ENCODE data around the gene PLCG1. TPM values are rescaled to one million over a fixed set of nuclear protein-coding genes. Genes with fewer than 3 reads are reported as not detected.

Gene PLCG1
- total RNA-seq, 3 donors from 2014 or later (not counting 1 experiment from before 2014, with no cell fraction given) = 199 to 242 (median 236) TPM

DNA sequence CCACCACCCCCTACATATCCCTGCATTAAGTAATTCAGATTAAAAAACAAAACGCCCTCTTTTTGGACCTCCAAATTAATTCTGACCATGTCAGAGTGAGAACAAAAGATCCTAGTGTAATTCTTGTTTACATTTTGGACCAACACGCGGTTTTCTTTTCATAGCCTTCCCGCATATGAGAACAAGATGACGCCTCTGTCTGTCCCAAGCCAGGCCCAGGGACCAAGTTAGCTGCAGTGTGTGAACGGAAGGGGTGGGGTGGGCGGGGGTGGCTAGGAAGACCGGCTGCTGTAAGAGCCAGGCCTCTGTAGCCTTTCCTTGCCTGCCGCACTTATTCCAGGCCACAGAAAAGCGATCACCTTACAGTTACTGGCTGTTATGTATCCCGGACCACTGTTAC lies 68.0 kb downstream of the PLCG1 start:
- Mint-ChIP-seq H3K9me3 (no peaks in the 10 kb centered on the region), H3K36me3 (no peaks in the 10 kb centered on the region), H3K27ac (no peak overlapping the region), H3K4me1 (peaks cover 6 to 13% of the 10 kb centered on the region in 2 donors), H3K27me3 (ENCODE audit: low read depth in 2 of 2) (peaks cover 0 to 3% of the 10 kb centered on the region in 2 donors), H3K4me3 (no peak overlapping the region)
- Histone ChIP-seq H3K36me3 (ENCODE audit: control insufficient read depth, insufficient read depth, low read length) (peaks cover 3% of the 10 kb centered on the region), H3K4me1 (ENCODE audit: control insufficient read depth, insufficient read depth, low read length) (no peaks in the 10 kb centered on the region), H3K27ac (ENCODE audit: low read length) (no peak overlapping the region), H3K27me3 (ENCODE audit: control insufficient read depth, insufficient read depth, low read length) (no peaks in the 10 kb centered on the region), H3K9me3 (ENCODE audit: control insufficient read depth, insufficient read depth, low read length) (no peaks in the 10 kb centered on the region), H3K4me3 (ENCODE audit: low read length) (no peak overlapping the region)
- no peak for DNase-seq
- no peak for ATAC-seq
- 93% methylated on average over 11 of the region's 11 CpGs for WGBS (ENCODE audit: insufficient coverage)
- TF ChIP-seq, protein P1, sequence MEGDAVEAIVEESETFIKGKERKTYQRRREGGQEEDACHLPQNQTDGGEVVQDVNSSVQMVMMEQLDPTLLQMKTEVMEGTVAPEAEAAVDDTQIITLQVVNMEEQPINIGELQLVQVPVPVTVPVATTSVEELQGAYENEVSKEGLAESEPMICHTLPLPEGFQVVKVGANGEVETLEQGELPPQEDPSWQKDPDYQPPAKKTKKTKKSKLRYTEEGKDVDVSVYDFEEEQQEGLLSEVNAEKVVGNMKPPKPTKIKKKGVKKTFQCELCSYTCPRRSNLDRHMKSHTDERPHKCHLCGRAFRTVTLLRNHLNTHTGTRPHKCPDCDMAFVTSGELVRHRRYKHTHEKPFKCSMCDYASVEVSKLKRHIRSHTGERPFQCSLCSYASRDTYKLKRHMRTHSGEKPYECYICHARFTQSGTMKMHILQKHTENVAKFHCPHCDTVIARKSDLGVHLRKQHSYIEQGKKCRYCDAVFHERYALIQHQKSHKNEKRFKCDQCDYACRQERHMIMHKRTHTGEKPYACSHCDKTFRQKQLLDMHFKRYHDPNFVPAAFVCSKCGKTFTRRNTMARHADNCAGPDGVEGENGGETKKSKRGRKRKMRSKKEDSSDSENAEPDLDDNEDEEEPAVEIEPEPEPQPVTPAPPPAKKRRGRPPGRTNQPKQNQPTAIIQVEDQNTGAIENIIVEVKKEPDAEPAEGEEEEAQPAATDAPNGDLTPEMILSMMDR (IDR thresholded peaks at IDR 0.05) = no peak
- intact Hi-C loops (cut with micrococcal nuclease) = no loop called here

DNA sequence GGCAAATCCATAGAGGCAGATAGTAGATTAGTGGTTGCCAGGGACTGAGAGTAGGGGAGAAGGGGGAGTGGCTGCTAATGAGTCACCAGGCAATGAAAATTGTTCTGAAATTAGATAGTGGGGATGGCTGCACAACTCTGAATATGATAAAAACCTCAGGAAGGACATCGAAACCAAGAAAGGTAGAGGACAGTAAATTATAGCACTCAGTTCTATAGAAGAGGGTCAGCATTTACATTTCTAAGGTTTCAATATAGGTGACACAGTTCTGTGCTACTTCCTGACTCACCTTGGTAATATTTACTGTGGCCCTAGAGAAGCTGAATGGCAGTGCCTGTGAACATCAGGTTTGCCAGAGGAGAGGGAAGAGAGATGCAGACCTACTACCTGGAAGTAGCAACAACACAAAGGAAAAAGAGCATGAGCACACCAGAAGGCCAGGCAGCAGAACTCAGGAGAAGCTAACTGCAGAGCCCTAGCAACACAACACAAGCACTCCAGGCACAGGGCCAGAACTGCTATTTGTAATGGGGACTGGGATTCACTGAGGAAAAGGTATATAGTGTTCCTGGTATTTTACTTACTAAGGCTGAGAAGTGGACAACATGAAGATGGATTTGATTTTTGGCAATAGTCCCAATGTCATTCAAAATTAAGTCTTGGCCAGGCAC lies 75.9 kb downstream of the PLCG1 start:
- no peaks in the 10 kb centered on the region for H3K9me3 Mint-ChIP-seq
- intact Hi-C loops (cut with micrococcal nuclease) = no loop called here
- H3K9me3 ChIP-seq (ENCODE audit: control insufficient read depth, insufficient read depth, low read length) = no peaks in the 10 kb centered on the region
- no peak for ATAC-seq
- 100% methylated on average over 1 of the region's 1 CpG for WGBS (ENCODE audit: insufficient coverage)
- H3K36me3 ChIP-seq (ENCODE audit: control insufficient read depth, insufficient read depth, low read length) = no peaks in the 10 kb centered on the region
- no peaks in the 10 kb centered on the region for H3K27me3 Mint-ChIP-seq (ENCODE audit: low read depth in 2 of 2)
- peaks cover 0 to 8% of the 10 kb centered on the region in 2 donors for H3K4me1 Mint-ChIP-seq
- H3K4me3 ChIP-seq (ENCODE audit: low read length) = no peak overlapping the region
- H3K4me3 Mint-ChIP-seq = no peak overlapping the region
- TF ChIP-seq, protein P1 (IDR thresholded peaks at IDR 0.05) = no peak
- DNase-seq = no peak
- no peaks in the 10 kb centered on the region for H3K27me3 ChIP-seq (ENCODE audit: control insufficient read depth, insufficient read depth, low read length)
- no peaks in the 10 kb centered on the region for H3K4me1 ChIP-seq (ENCODE audit: control insufficient read depth, insufficient read depth, low read length)
- no peak overlapping the region for H3K27ac ChIP-seq (ENCODE audit: low read length)
- no peaks in the 10 kb centered on the region for H3K36me3 Mint-ChIP-seq
- H3K27ac Mint-ChIP-seq = no peak overlapping the region

- Histone ChIP-seq H3K4me1 (ENCODE audit: control insufficient read depth, insufficient read depth, low read length) (no peaks in the 10 kb centered on the region), H3K9me3 (ENCODE audit: control insufficient read depth, insufficient read depth, low read length) (no peaks in the 10 kb centered on the region), H3K27ac (ENCODE audit: low read length) (no peak overlapping the region), H3K4me3 (ENCODE audit: low read length) (no peak overlapping the region), H3K27me3 (ENCODE audit: control insufficient read depth, insufficient read depth, low read length) (no peaks in the 10 kb centered on the region), H3K36me3 (ENCODE audit: control insufficient read depth, insufficient read depth, low read length) (no peaks in the 10 kb centered on the region)
- TF ChIP-seq, protein P1 (IDR thresholded peaks at IDR 0.05) = no peak
- intact Hi-C loops (cut with micrococcal nuclease) = no loop called here
- H3K27me3 Mint-ChIP-seq (ENCODE audit: low read depth in 2 of 2) = no peaks in the 10 kb centered on the region
- no peaks in the 10 kb centered on the region for H3K36me3 Mint-ChIP-seq
- peaks cover 0 to 8% of the 10 kb centered on the region in 2 donors for H3K4me1 Mint-ChIP-seq
- no peak overlapping the region for H3K27ac Mint-ChIP-seq
- no peaks in the 10 kb centered on the region for H3K9me3 Mint-ChIP-seq
- DNase-seq = no peak
- no peak for ATAC-seq
- 99% methylated on average over 3 of the region's 3 CpGs for WGBS (ENCODE audit: insufficient coverage)
- H3K4me3 Mint-ChIP-seq = no peak overlapping the region
These were observed 76.9 kb downstream of the PLCG1 start for GRCh38 chr20:41214202-41214601.

- TF ChIP-seq, protein P1 (IDR thresholded peaks at IDR 0.05) = no peak
- H3K27me3 ChIP-seq (ENCODE audit: control insufficient read depth, insufficient read depth, low read length) = no peaks in the 10 kb centered on the region
- no peaks in the 10 kb centered on the region for H3K9me3 Mint-ChIP-seq
- intact Hi-C loops (cut with micrococcal nuclease) = no loop called here
- H3K9me3 ChIP-seq (ENCODE audit: control insufficient read depth, insufficient read depth, low read length) = no peaks in the 10 kb centered on the region
- no peaks in the 10 kb centered on the region for H3K4me1 ChIP-seq (ENCODE audit: control insufficient read depth, insufficient read depth, low read length)
- ATAC-seq (no peak), DNase-seq (no peak)
- H3K27me3 Mint-ChIP-seq (ENCODE audit: low read depth in 2 of 2) = no peaks in the 10 kb centered on the region
- H3K4me3 ChIP-seq (ENCODE audit: low read length) = no peak overlapping the region
- H3K4me1 Mint-ChIP-seq = peaks cover 0 to 8% of the 10 kb centered on the region in 2 donors
- H3K36me3 ChIP-seq (ENCODE audit: control insufficient read depth, insufficient read depth, low read length) = no peaks in the 10 kb centered on the region
- H3K27ac ChIP-seq (ENCODE audit: low read length) = no peak overlapping the region
- WGBS (ENCODE audit: insufficient coverage) = 91% methylated on average over 3 of the region's 3 CpGs
- no peaks in the 10 kb centered on the region for H3K36me3 Mint-ChIP-seq
- H3K4me3 Mint-ChIP-seq = no peak overlapping the region
- H3K27ac Mint-ChIP-seq = no peak overlapping the region
These were observed 77.3 kb downstream of the PLCG1 start for GRCh38 chr20:41214666-41215065.
